Right lobe of liver (tissue), 4 donors: ENCODE results near the gene PMF1.

ENCODE experiments used
- CTCF ChIP-seq, 4 donors: fragments of 200-600 bp in 3 of 4; fragments of 450-650 bp in 1 of 4; IDR thresholded peaks; one replicate each; pipeline versions ENCODE4 v1.5.1 to v1.8.0; 2016 to 2022; ENCODE audit warnings: antibody characterized with exemption in 4 of 4, mild to moderate bottlenecking in 2 of 4
- POLR2A ChIP-seq: fragments of 450-650 bp; IDR thresholded peaks from one replicate; pipeline ENCODE4 v1.6.1; 2017; ENCODE audit warnings: antibody characterized with exemption, mild to moderate bottlenecking
- donor health status: DM: no; HTN: no; CAD: no.
- donor health status: DM: no; HTN: no; CAD: no.
- donor health status: DM: no; HTN: yes; CAD: no.

GRCh38 chr1:156246781-156247459, 34.1 kb downstream of the PMF1 start:
- TF ChIP-seq CTCF (IDR thresholded peaks at IDR 0.05) = no peak
- TF ChIP-seq POLR2A = no peak
